WERI-Rb-1 (cell line): ENCODE data around the gene TRMO.

Experiments used
- DNase-seq: peaks from one replicate; pipeline ENCODE4 v3.0.0-alpha.2; 2020
- H3K27ac ChIP-seq: fragments of 250-450 bp; sonication (Bioruptor Pico); 2 replicates; pipeline ENCODE4 v1.5.1; 2020; ENCODE audit warnings: mild to moderate bottlenecking, moderate library complexity
- H3K27me3 ChIP-seq: fragments of 250-450 bp; sonication (Bioruptor Pico); 2 replicates; pipeline ENCODE4 v1.5.1; 2021; ENCODE audit warnings: mild to moderate bottlenecking, low read depth, moderate library complexity; ENCODE audit not compliant: insufficient read depth, severe bottlenecking
- H3K36me3 ChIP-seq: fragments of 250-450 bp; sonication (Bioruptor Pico); 2 replicates; pipeline ENCODE4 v1.5.1; 2020; ENCODE audit warnings: mild to moderate bottlenecking, moderate library complexity
- H3K4me3 ChIP-seq: 2 replicates; pipeline ENCODE4 v1.5.1; 2011; ENCODE audit warnings: low read depth, mild to moderate bottlenecking, control low read depth, low read length
- H3K9me3 ChIP-seq: fragments of 250-450 bp; sonication (Bioruptor Pico); 2 replicates; pipeline ENCODE4 v1.5.1; 2021; ENCODE audit warnings: mild to moderate bottlenecking, moderate library complexity; ENCODE audit not compliant: severe bottlenecking
- TF ChIP-seq, protein P1 (sequence below): IDR thresholded peaks from 2 replicates; pipeline ENCODE4 v1.5.1; 2011; ENCODE audit warnings: low read depth, mild to moderate bottlenecking, control low read depth, inconsistent platforms, low read length

TRMO gene

DNA sequence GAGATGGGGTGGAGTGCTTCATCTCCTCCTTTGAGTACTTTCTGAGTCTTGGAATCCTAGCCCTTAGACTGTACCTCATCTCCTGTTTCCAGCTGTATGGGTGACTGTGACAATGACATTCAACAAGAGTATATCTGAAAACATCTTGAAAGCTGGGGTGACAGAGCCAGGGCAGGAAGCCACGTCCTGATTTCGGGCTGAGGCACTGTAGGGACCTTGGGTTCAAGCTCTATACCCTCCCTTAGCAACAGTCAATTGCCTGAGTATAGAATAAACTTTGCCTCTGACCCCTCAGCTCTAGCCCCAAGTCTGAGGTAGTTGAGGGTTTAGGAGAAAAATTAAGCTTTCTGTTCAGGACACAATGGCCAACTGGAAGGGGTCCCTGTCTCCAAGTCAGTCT, 63.0 kb downstream of the TRMO start:
- Histone ChIP-seq H3K27ac (no peak overlapping the region), H3K9me3 (no peaks in the 10 kb centered on the region), H3K36me3 (peaks cover 6% of the 10 kb centered on the region), H3K4me3 (no peak overlapping the region), H3K27me3 (no peaks in the 10 kb centered on the region)
- no peak for DNase-seq
- TF ChIP-seq, protein P1, sequence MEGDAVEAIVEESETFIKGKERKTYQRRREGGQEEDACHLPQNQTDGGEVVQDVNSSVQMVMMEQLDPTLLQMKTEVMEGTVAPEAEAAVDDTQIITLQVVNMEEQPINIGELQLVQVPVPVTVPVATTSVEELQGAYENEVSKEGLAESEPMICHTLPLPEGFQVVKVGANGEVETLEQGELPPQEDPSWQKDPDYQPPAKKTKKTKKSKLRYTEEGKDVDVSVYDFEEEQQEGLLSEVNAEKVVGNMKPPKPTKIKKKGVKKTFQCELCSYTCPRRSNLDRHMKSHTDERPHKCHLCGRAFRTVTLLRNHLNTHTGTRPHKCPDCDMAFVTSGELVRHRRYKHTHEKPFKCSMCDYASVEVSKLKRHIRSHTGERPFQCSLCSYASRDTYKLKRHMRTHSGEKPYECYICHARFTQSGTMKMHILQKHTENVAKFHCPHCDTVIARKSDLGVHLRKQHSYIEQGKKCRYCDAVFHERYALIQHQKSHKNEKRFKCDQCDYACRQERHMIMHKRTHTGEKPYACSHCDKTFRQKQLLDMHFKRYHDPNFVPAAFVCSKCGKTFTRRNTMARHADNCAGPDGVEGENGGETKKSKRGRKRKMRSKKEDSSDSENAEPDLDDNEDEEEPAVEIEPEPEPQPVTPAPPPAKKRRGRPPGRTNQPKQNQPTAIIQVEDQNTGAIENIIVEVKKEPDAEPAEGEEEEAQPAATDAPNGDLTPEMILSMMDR: no peak

GRCh38 chr9:97858826-97859225, 63.5 kb downstream of the TRMO start:
- Histone ChIP-seq H3K4me3 (no peak overlapping the region), H3K9me3 (no peaks in the 10 kb centered on the region), H3K27me3 (no peaks in the 10 kb centered on the region), H3K27ac (no peak overlapping the region), H3K36me3 (peaks cover 6% of the 10 kb centered on the region)
- TF ChIP-seq, protein P1: no peak
- DNase-seq: no peak

- peaks cover 6% of the 10 kb centered on the region for H3K36me3 ChIP-seq
- DNase-seq: no peak
- no peak overlapping the region for H3K27ac ChIP-seq
- no peaks in the 10 kb centered on the region for H3K9me3 ChIP-seq
- H3K27me3 ChIP-seq: peaks cover under 1% of the 10 kb centered on the region
- TF ChIP-seq, protein P1: no peak
- no peak overlapping the region for H3K4me3 ChIP-seq
Measured at GRCh38 chr9:97858393-97858713, 63.9 kb downstream of the TRMO start.

- H3K4me3 ChIP-seq: no peak overlapping the region
- peaks cover 5% of the 10 kb centered on the region for H3K27me3 ChIP-seq
- TF ChIP-seq, protein P1: no peak
- no peak overlapping the region for H3K27ac ChIP-seq
- DNase-seq: no peak
- H3K9me3 ChIP-seq: no peaks in the 10 kb centered on the region
- peaks cover 6% of the 10 kb centered on the region for H3K36me3 ChIP-seq
Measured at GRCh38 chr9:97857606-97858392, 64.5 kb downstream of the TRMO start.

DNA sequence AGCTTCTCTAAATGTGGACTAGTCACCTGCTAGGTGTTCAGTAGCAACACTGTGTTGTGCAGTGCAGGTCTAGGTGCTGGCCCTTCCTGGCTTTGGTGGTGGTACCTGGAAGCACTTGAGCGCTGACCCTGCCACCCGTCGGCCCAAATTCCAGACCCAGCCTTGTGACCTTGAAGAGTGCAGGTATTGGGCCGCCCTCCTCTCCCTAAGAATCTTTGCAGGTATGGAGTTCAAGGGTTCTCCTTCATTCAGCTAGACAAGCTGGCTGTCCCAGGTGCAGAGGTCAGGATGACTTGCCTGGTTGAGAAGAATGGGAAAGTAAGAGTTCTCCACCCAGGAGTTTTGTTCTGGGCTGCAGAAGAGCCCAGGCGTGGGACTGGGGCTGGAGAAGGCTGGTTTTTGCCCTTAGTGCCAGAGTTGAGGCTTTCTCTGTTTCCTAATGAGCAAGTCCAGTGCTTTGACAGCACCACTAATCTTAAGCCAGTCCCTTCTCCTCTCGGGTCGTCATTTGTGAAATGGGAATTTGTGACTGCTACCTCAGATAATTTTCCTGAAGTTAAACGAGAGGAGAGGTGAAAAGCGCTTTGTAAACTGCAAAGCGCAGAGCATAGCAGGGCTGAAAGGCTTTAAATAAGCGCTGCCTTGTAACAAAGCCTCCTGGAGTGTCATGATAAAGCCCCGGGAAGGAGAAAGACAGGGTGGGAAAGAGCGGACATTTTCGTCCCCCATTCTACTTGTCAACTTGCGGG, 65.3 kb downstream of the TRMO start:
- no peak for DNase-seq

More for the DNA sequence above, 65.3 kb downstream of the TRMO start:
- Histone ChIP-seq H3K36me3 (peaks cover 6% of the 10 kb centered on the region), H3K27ac (no peak overlapping the region), H3K9me3 (no peaks in the 10 kb centered on the region), H3K4me3 (no peak overlapping the region), H3K27me3 (peaks cover 12% of the 10 kb centered on the region)
- TF ChIP-seq, protein P1: no peak
